ENCODE measurements around the gene PTP4A1. TPM values are rescaled to one million over a fixed set of nuclear protein-coding genes. Genes with fewer than 3 reads are reported as not detected.

Gene PTP4A1
- total RNA-seq, result 34.8 and 38.8 TPM in 2 replicates

GRCh38 chr6:63572044-63572746 lies at the start of gene PTP4A1, which contains the start of gene LOC128125822:
Gene PTP4A1 (plus strand): TSS chr6:63572480. CDS start chr6:63576881, 4,401 bp downstream.
Gene LOC128125822 (plus strand): TSS chr6:63572480.

Other genes with a start within 250 kb of the PTP4A1 start
- 39.8 and 47.8 TPM in 2 replicates for gene PHF3, start 63.3 kb downstream of the PTP4A1 start, total RNA-seq

Measured in endothelial cell of coronary artery (primary cell).